Hepatocyte (in vitro differentiated cells): Measurements from ENCODE around the gene CLPTM1.

ENCODE experiments used
- CTCF ChIP-seq: fragments of 200-600 bp; sonication (generic); IDR thresholded peaks from 2 replicates; pipeline ENCODE4 v1.5.1; 2016; ENCODE audit warnings: antibody characterized with exemption, mild to moderate bottlenecking; ENCODE audit not compliant: poor library complexity
- EZH2phosphoT487 ChIP-seq: fragments of 200-600 bp; sonication (generic); IDR thresholded peaks from one replicate; pipeline ENCODE4 v1.6.1; 2018; ENCODE audit warnings: antibody characterized with exemption, mild to moderate bottlenecking, low read depth, moderate library complexity; ENCODE audit not compliant: unreplicated experiment, severe bottlenecking

GRCh38 chr19:45016388-45017314 is 61.5 kb downstream of the CLPTM1 start:
- TF ChIP-seq CTCF (peak; percentile 63), EZH2phosphoT487 (no peak)
